CD4-positive, alpha-beta T cell treated with Interferon alpha-2 for 1 hour (primary cell): ENCODE measurements around the gene CDC27.
"Not testable (repeated sequence)": the region's sequence is repeated elsewhere in the genome, so short reads cannot be mapped to it uniquely, and the experiment has no call there.

ENCODE experiments used
- DNase-seq, 2 donors: peaks; one replicate each; pipeline ENCODE4 v3.0.0-alpha.2; 2020 to 2022

CDC27 gene

GRCh38 chr17:47188876-47189731 is at the start of gene CDC27:
CDC27 (minus strand) TSS chr17:47189295; CDS start chr17:47189172, 123 bp downstream.
- peak; percentile 99 to 100 for DNase-seq

- DNase-seq, result no peak
These were observed 49.4 kb upstream of the CDC27 start for GRCh38 chr17:47238321-47239010.

- DNase-seq, result no peak
These were observed 48.7 kb upstream of the CDC27 start for GRCh38 chr17:47237841-47238240.

- no peak for DNase-seq
These were observed 46.8 kb upstream of the CDC27 start for GRCh38 chr17:47235923-47236322.

GRCh38 chr17:47235506-47235905 is 46.4 kb upstream of the CDC27 start:
- no peak for DNase-seq

- no peak for DNase-seq
These were observed 43.4 kb upstream of the CDC27 start for GRCh38 chr17:47232465-47232864.

GRCh38 chr17:47231866-47232265 is 42.8 kb upstream of the CDC27 start:
- DNase-seq, result no peak

GRCh38 chr17:47231334-47231733 is 42.2 kb upstream of the CDC27 start:
- no peak for DNase-seq

- no peak for DNase-seq
These were observed 41.8 kb upstream of the CDC27 start for GRCh38 chr17:47230864-47231263.

- DNase-seq, result peak; percentile 70 to 77
These were observed 40.7 kb upstream of the CDC27 start for GRCh38 chr17:47229535-47230443.

- no peak for DNase-seq
These were observed 38.8 kb upstream of the CDC27 start for GRCh38 chr17:47227862-47228261.

- DNase-seq, result no peak
These were observed 37.0 kb upstream of the CDC27 start for GRCh38 chr17:47225911-47226688.

GRCh38 chr17:47225436-47225858 is 36.4 kb upstream of the CDC27 start:
- DNase-seq, result no peak

GRCh38 chr17:47224966-47225365 is 35.9 kb upstream of the CDC27 start:
- DNase-seq, result no peak

GRCh38 chr17:47224077-47224476 is 35.0 kb upstream of the CDC27 start:
- DNase-seq, result not testable (repeated sequence)

GRCh38 chr17:47223460-47223859 is 34.4 kb upstream of the CDC27 start:
- no peak for DNase-seq

GRCh38 chr17:47223007-47223406 is 33.9 kb upstream of the CDC27 start:
- no peak for DNase-seq

GRCh38 chr17:47222047-47222446 is 33.0 kb upstream of the CDC27 start:
- DNase-seq, result no peak

GRCh38 chr17:47221154-47221553 is 32.1 kb upstream of the CDC27 start:
- no peak for DNase-seq

GRCh38 chr17:47220531-47220999 is 31.5 kb upstream of the CDC27 start:
- peak in 1 of 2 donors; percentile 50 for DNase-seq

- DNase-seq, result no peak
These were observed 30.8 kb upstream of the CDC27 start for GRCh38 chr17:47219621-47220475.
